COR-L47 (cell line): ENCODE measurements around the gene TREML2.

Experiments
- DNase-seq: peaks from one replicate; lab custom pipeline; 2025; lab: John Stamatoyannopoulos, UW

The TREML2 gene

GRCh38 chr6:41147917-41148316 is 53.0 kb downstream of the TREML2 start:
- DNase-seq = no peak
